Colon (tissue), 2 donors: ENCODE results near the gene SRR.
"Not testable (repeated sequence)": the region's sequence is repeated elsewhere in the genome, so short reads cannot be mapped to it uniquely, and the experiment has no call there.

ENCODE experiments used
- FAIRE-seq: peaks from 2 replicates; lab custom pipeline; 2012; peaks lifted over from hg19 to GRCh38; lab: Jason Lieb, UNC
- donor health status: control.
- donor health status: control.

The SRR gene

GRCh38 chr17:2292100-2292499, 11.7 kb upstream of the SRR start:
- no peak for FAIRE-seq

GRCh38 chr17:2295575-2295974, 8.2 kb upstream of the SRR start:
- no peak for FAIRE-seq

- FAIRE-seq, result no peak
Observed at GRCh38 chr17:2297023-2297422, 6.7 kb upstream of the SRR start.

GRCh38 chr17:2299136-2299535, 4.6 kb upstream of the SRR start:
- no peak for FAIRE-seq

- no peak for FAIRE-seq
Observed at GRCh38 chr17:2299756-2300155, 4.0 kb upstream of the SRR start.

GRCh38 chr17:2302778-2303203, 959 bp upstream of the SRR start:
- FAIRE-seq, result no peak

GRCh38 chr17:2304931-2305330, 1.2 kb downstream of the SRR start:
- FAIRE-seq, result no peak

- FAIRE-seq, result no peak
Observed at GRCh38 chr17:2309338-2310154, 5.8 kb downstream of the SRR start.

GRCh38 chr17:2312736-2313135, 9.0 kb downstream of the SRR start:
- FAIRE-seq, result no peak

- FAIRE-seq, result not testable (repeated sequence)
Observed at GRCh38 chr17:2316916-2317205, 13.1 kb downstream of the SRR start.

- no peak for FAIRE-seq
Observed at GRCh38 chr17:2317796-2318195, 14.0 kb downstream of the SRR start.

- FAIRE-seq, result no peak
Observed at GRCh38 chr17:2319051-2319450, 15.3 kb downstream of the SRR start.

- FAIRE-seq, result no peak
Observed at GRCh38 chr17:2321399-2321798, 17.6 kb downstream of the SRR start.

GRCh38 chr17:2323629-2324314, 20.0 kb downstream of the SRR start:
- no peak for FAIRE-seq

GRCh38 chr17:2331303-2331702, 27.6 kb downstream of the SRR start:
- FAIRE-seq, result no peak

- FAIRE-seq, result no peak
Observed at GRCh38 chr17:2335726-2336214, 32.0 kb downstream of the SRR start.

- no peak for FAIRE-seq
Observed at GRCh38 chr17:2336215-2336851, 32.6 kb downstream of the SRR start, which contains the start of gene TSR1. Gene TSR1 (minus strand): TSS chr17:2336457. CDS start chr17:2336427, 30 bp downstream.

- FAIRE-seq, result no peak
Observed at GRCh38 chr17:2336852-2337543, 33.2 kb downstream of the SRR start, which contains the start of gene SGSM2. Gene SGSM2 (plus strand): TSS chr17:2337501. CDS start chr17:2337689, 188 bp downstream.

GRCh38 chr17:2337544-2338314, 34.0 kb downstream of the SRR start:
- FAIRE-seq, result no peak

GRCh38 chr17:2338315-2338657, 34.5 kb downstream of the SRR start:
- FAIRE-seq, result no peak

GRCh38 chr17:2343421-2343820, 39.7 kb downstream of the SRR start:
- FAIRE-seq, result no peak

GRCh38 chr17:2344528-2344927, 40.8 kb downstream of the SRR start:
- FAIRE-seq, result no peak
